ENCODE measurements around the gene PLCH2. TPM values are rescaled to one million over a fixed set of nuclear protein-coding genes. Genes with fewer than 3 reads are reported as not detected.

Gene PLCH2
- total RNA-seq, 1 donor: under 0.01 TPM

DNA sequence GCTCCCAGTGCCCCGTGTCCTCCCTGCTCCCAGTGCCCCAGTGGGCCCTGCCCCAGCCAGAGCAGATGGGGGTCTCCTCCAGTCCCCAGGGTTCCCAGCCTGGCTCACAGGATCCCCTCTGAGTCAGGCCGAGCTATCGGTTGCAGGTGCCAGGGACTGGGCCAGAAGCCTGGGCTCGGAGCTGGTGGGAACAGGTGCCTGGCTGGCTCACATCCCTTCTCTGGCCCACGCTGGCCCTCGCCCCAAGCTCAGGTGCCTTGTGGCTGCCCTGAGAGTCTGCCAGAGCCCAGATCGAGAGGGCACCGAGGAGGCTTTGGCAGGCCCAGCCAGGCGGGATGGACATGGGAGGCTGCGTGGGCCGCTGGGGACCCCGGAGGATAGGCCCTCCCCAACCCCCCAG lies 18.9 kb downstream of the PLCH2 start:
- H3K4me3 ChIP-seq (ENCODE audit: low read depth, low read length): no peak overlapping the region
- no peak for DNase-seq (ENCODE audit: low read depth)
- no peak for TF ChIP-seq CTCF (IDR thresholded peaks at IDR 0.05; ENCODE audit: insufficient read depth, low read depth, low read length)

- no peak overlapping the region for H3K4me3 ChIP-seq (ENCODE audit: low read depth, low read length)
- TF ChIP-seq CTCF (IDR thresholded peaks at IDR 0.05; ENCODE audit: insufficient read depth, low read depth, low read length): no peak
- no peak for DNase-seq (ENCODE audit: low read depth)
Observed at GRCh38 chr1:2495546-2495945, 19.5 kb downstream of the PLCH2 start.

DNA sequence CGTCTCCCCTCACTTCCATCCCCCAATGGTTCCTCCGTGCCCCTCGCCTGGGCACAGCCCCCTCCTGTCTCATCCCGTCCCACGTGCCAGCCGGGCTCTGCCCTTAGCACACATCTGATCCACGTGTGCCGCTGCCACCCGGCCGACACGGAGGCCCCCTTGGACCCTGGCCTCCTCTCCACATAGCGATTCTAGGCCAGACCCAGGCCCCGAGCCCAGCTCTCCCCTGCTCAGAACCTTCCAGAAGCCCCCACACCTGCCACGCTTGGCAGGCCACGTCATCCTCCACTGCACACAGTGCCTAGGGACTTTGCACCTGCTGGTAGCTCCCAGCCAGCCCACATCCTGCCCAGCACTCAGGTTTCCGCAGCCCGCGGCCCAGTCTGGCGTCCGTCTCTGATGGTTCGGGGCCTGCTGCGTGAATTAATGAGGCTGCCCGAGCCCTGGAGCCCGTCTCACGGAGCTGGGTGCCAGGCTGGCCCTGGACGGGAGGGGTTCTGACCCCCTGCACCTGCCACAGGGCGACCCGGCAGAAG lies 20.1 kb downstream of the PLCH2 start:
- no peak overlapping the region for H3K4me3 ChIP-seq (ENCODE audit: low read depth, low read length)
- DNase-seq (ENCODE audit: low read depth): no peak
- no peak for TF ChIP-seq CTCF (IDR thresholded peaks at IDR 0.05; ENCODE audit: insufficient read depth, low read depth, low read length)

DNA sequence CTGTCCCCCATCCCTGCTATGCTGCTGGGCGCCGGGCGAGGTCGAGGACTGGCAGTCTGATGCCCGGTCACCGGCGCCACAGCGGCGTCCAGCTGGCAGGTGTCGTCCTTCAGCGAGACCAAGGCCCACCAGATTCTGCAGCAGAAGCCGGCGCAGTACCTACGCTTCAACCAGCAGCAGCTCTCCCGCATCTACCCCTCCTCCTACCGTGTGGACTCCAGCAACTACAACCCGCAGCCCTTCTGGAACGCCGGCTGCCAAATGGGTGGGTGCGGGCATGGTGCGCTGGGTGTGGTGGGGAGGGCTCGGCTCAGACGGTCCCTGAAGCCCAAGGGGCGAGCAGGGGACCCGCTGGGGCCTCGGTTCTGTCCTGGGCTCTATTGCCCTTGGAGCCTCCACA lies 20.7 kb downstream of the PLCH2 start:
- TF ChIP-seq CTCF (IDR thresholded peaks at IDR 0.05; ENCODE audit: insufficient read depth, low read depth, low read length): no peak
- DNase-seq (ENCODE audit: low read depth): no peak
- H3K4me3 ChIP-seq (ENCODE audit: low read depth, low read length): no peak overlapping the region

DNA sequence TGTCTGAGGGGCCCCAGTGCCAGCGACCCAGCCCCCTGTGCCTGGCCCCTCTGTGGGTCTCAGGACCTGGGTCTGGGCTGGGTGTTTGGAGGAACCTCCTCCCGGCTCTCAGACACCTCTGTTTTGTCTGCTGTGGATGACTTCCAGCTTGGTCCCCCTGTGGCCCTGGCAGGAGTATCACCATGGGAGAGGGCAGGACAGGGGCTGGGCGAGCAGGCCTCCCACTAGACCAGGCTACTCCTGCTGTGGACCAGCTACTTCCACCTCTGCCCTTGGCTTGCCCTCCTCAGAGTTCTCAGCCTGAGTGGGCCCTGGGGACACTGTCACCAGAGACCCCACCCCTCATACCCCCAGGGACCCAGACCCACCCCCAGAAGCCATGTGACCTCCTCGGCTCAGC lies 21.8 kb downstream of the PLCH2 start:
- no peak for TF ChIP-seq CTCF (IDR thresholded peaks at IDR 0.05; ENCODE audit: insufficient read depth, low read depth, low read length)
- DNase-seq (ENCODE audit: low read depth): no peak
- H3K4me3 ChIP-seq (ENCODE audit: low read depth, low read length): no peak overlapping the region

GRCh38 chr1:2498648-2499047 lies 22.6 kb downstream of the PLCH2 start:
- DNase-seq (ENCODE audit: low read depth): no peak
- H3K4me3 ChIP-seq (ENCODE audit: low read depth, low read length): no peak overlapping the region
- TF ChIP-seq CTCF (IDR thresholded peaks at IDR 0.05; ENCODE audit: insufficient read depth, low read depth, low read length): no peak

DNA sequence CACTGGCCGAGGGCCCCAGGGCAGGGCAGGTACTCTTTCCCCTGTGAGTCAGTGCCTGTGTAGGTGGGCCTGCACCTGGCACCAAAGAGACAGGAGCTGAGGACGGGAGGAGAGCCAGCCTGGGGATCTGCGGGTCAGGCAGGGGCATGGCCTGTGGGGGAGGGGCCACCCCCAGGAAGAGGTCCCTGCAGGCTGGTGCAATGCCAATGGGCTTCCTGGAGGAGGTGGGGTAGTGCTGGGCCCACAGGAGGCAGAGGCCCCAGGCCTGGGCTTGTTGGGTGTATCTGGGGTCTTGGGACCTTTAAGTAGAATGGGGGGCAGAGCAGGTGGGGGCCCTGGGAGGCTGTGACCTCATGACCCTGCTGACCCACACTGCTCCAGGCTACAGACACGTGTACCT lies 23.2 kb downstream of the PLCH2 start:
- no peak for DNase-seq (ENCODE audit: low read depth)
- H3K4me3 ChIP-seq (ENCODE audit: low read depth, low read length): no peak overlapping the region
- TF ChIP-seq CTCF (IDR thresholded peaks at IDR 0.05; ENCODE audit: insufficient read depth, low read depth, low read length): no peak

Measured in fibroblast of villous mesenchyme (primary cell).